Trophoblast cell (in vitro differentiated cells and primary cell): ENCODE results near the gene DTX3.
"Not testable (repeated sequence)": the region's sequence is repeated elsewhere in the genome, so short reads cannot be mapped to it uniquely, and the experiment has no call there.

Experiments
- DNase-seq, 2 donors: peaks; one replicate each; pipeline ENCODE4 v3.0.0-alpha.2; 2016
- H2AFZ ChIP-seq: 2 replicates; pipeline ENCODE4 v1.6.1; 2013; ENCODE audit warnings: low read length, moderate library complexity, mild to moderate bottlenecking; ENCODE audit not compliant: insufficient read depth, poor library complexity
- H2AK5ac ChIP-seq: 2 replicates; pipeline ENCODE4 v1.6.1; 2013; ENCODE audit warnings: mild to moderate bottlenecking, low read length
- H2BK120ac ChIP-seq: 2 replicates; pipeline ENCODE4 v1.6.1; 2013; ENCODE audit warnings: low read length, mild to moderate bottlenecking, moderate library complexity; ENCODE audit not compliant: insufficient read depth, poor library complexity
- H2BK12ac ChIP-seq: 2 replicates; pipeline ENCODE4 v1.6.1; 2013; ENCODE audit warnings: mild to moderate bottlenecking, low read length, moderate library complexity
- H2BK5ac ChIP-seq: 2 replicates; pipeline ENCODE4 v1.6.1; 2013; ENCODE audit warnings: low read length, low read depth, moderate library complexity, mild to moderate bottlenecking; ENCODE audit not compliant: poor library complexity
- H3K14ac ChIP-seq: 2 replicates; pipeline ENCODE4 v1.6.1; 2013; ENCODE audit warnings: mild to moderate bottlenecking, low read length
- H3K18ac ChIP-seq: 2 replicates; pipeline ENCODE4 v1.6.1; 2013; ENCODE audit warnings: mild to moderate bottlenecking, low read length
- H3K23ac ChIP-seq: 2 replicates; pipeline ENCODE4 v1.6.1; 2013; ENCODE audit warnings: low read length
- H3K27ac ChIP-seq: 2 replicates; pipeline ENCODE4 v1.5.1; 2013; ENCODE audit warnings: low read depth, mild to moderate bottlenecking, inconsistent platforms, low read length, moderate library complexity
- H3K27me3 ChIP-seq: 2 replicates; pipeline ENCODE4 v1.6.1; 2013; ENCODE audit warnings: inconsistent platforms, mild to moderate bottlenecking, low read length, moderate library complexity; ENCODE audit not compliant: insufficient read depth
- H3K36me3 ChIP-seq, 2 experiments: 1 replicate in 1 of 2; 2 replicates in 1 of 2; pipeline ENCODE4 v1.6.1; 2013; ENCODE audit warnings: low read length in 2 of 2, mild to moderate bottlenecking in 2 of 2, moderate library complexity in 1 of 2; ENCODE audit not compliant: insufficient read depth in 2 of 2, control insufficient read depth in 1 of 2
- H3K4ac ChIP-seq: 2 replicates; pipeline ENCODE4 v1.6.1; 2013; ENCODE audit warnings: low read depth, mild to moderate bottlenecking, low read length, moderate library complexity
- H3K4me1 ChIP-seq, 2 experiments: 1 replicate in 1 of 2; 2 replicates in 1 of 2; pipeline ENCODE4 v1.6.1; 2013; ENCODE audit warnings: low read length in 2 of 2, mild to moderate bottlenecking in 2 of 2, moderate library complexity in 1 of 2; ENCODE audit not compliant: insufficient read depth in 2 of 2, control insufficient read depth in 1 of 2
- H3K4me2 ChIP-seq: 2 replicates; pipeline ENCODE4 v1.6.1; 2013; ENCODE audit warnings: inconsistent platforms, mild to moderate bottlenecking, low read length, moderate library complexity
- H3K4me3 ChIP-seq: 2 replicates; pipeline ENCODE4 v1.5.1; 2013; ENCODE audit warnings: mild to moderate bottlenecking, low read depth, low read length, inconsistent platforms
- H3K79me1 ChIP-seq: one replicate; pipeline ENCODE4 v1.6.1; 2013; ENCODE audit warnings: low read length
- H3K79me2 ChIP-seq: 2 replicates; pipeline ENCODE4 v1.6.1; 2013; ENCODE audit warnings: low read length, mild to moderate bottlenecking; ENCODE audit not compliant: control insufficient read depth, insufficient read depth, poor library complexity
- H3K9ac ChIP-seq: 2 replicates; pipeline ENCODE4 v1.6.1; 2013; ENCODE audit warnings: mild to moderate bottlenecking, low read length
- H3K9me3 ChIP-seq: 2 replicates; pipeline ENCODE4 v1.6.1; 2013; ENCODE audit warnings: low read depth, mild to moderate bottlenecking, control low read depth, inconsistent platforms, low read length; ENCODE audit not compliant: insufficient read depth
- H4K12ac ChIP-seq: 2 replicates; pipeline ENCODE4 v1.6.1; 2013; ENCODE audit warnings: low read depth, mild to moderate bottlenecking, low read length, moderate library complexity
- H4K8ac ChIP-seq: 2 replicates; pipeline ENCODE4 v1.6.1; 2013; ENCODE audit warnings: low read depth, mild to moderate bottlenecking, low read length, moderate library complexity
- H4K91ac ChIP-seq: one replicate; pipeline ENCODE4 v1.6.1; 2013; ENCODE audit warnings: low read depth, mild to moderate bottlenecking, low read length, moderate library complexity
- WGBS: extraction: QIAGEN DNeasy Blood & Tissue Kit; methylation state at CpG from one replicate; pipeline ENCODE4 v1.1.7; 2013; ENCODE audit warnings: missing lambda C conversion rate; ENCODE audit not compliant: insufficient read length, insufficient coverage; ENCODE audit errors: extremely low coverage; 5-methylcytosine and 5-hydroxymethylcytosine counted together

The DTX3 gene

GRCh38 chr12:57561117-57561516 is 43.5 kb upstream of the DTX3 start:
- H3K27me3 ChIP-seq: not testable (repeated sequence)
- WGBS: no CpG with 5 or more reads among the region's 1 CpG

GRCh38 chr12:57563358-57563757 is 41.3 kb upstream of the DTX3 start:
- no peak overlapping the region for H2AFZ ChIP-seq
- H3K9me3 ChIP-seq: no peaks in the 10 kb centered on the region
- H3K4me3 ChIP-seq: no peak overlapping the region
- no peak overlapping the region for H4K12ac ChIP-seq
- H4K91ac ChIP-seq: no peak overlapping the region
- no peak overlapping the region for H3K18ac ChIP-seq
- H3K14ac ChIP-seq: no peak overlapping the region
- no peak overlapping the region for H4K8ac ChIP-seq
- H3K23ac ChIP-seq: no peak overlapping the region
- no peak overlapping the region for H2AK5ac ChIP-seq
- H3K9ac ChIP-seq: no peak overlapping the region
- H3K4me1 ChIP-seq: no peaks in the 10 kb centered on the region
- no peak overlapping the region for H3K4ac ChIP-seq
- H2BK12ac ChIP-seq: no peak overlapping the region
- no CpG with 5 or more reads among the region's 4 CpGs for WGBS
- H3K27me3 ChIP-seq: no peaks in the 10 kb centered on the region
- no peak overlapping the region for H2BK5ac ChIP-seq
- no peak overlapping the region for H3K4me2 ChIP-seq
- DNase-seq: no peak
- H3K27ac ChIP-seq: no peak overlapping the region
- no peak overlapping the region for H2BK120ac ChIP-seq
- no peaks in the 10 kb centered on the region for H3K36me3 ChIP-seq
- no peaks in the 10 kb centered on the region for H3K79me1 ChIP-seq
- no peaks in the 10 kb centered on the region for H3K79me2 ChIP-seq

More at GRCh38 chr12:57561117-57561516, 43.5 kb upstream of the DTX3 start:
- not testable (repeated sequence) for H3K79me1 ChIP-seq, H3K4me1 ChIP-seq, H2BK12ac ChIP-seq, H3K14ac ChIP-seq, H3K27ac ChIP-seq, H3K4ac ChIP-seq, H4K12ac ChIP-seq, H3K36me3 ChIP-seq, H3K23ac ChIP-seq, H2BK5ac ChIP-seq, H4K8ac ChIP-seq, H2AK5ac ChIP-seq, H3K4me3 ChIP-seq, H3K9ac ChIP-seq, H3K79me2 ChIP-seq, H4K91ac ChIP-seq, DNase-seq, H2BK120ac ChIP-seq, H3K9me3 ChIP-seq, H2AFZ ChIP-seq, H3K18ac ChIP-seq, H3K4me2 ChIP-seq

GRCh38 chr12:57564178-57564740 is 40.4 kb upstream of the DTX3 start:
- no peaks in the 10 kb centered on the region for H3K79me1 ChIP-seq
- H3K27ac ChIP-seq: no peak overlapping the region
- no peak overlapping the region for H3K9ac ChIP-seq
- H2AK5ac ChIP-seq: no peak overlapping the region
- no peaks in the 10 kb centered on the region for H3K36me3 ChIP-seq
- no peak overlapping the region for H4K12ac ChIP-seq
- no peaks in the 10 kb centered on the region for H3K4me1 ChIP-seq
- no CpG with 5 or more reads among the region's 7 CpGs for WGBS
- no peak overlapping the region for H3K18ac ChIP-seq
- H4K8ac ChIP-seq: no peak overlapping the region
- no peaks in the 10 kb centered on the region for H3K79me2 ChIP-seq
- no peak overlapping the region for H3K23ac ChIP-seq
- H3K9me3 ChIP-seq: no peaks in the 10 kb centered on the region
- H3K14ac ChIP-seq: no peak overlapping the region
- no peak overlapping the region for H2BK5ac ChIP-seq
- no peaks in the 10 kb centered on the region for H3K27me3 ChIP-seq
- no peak overlapping the region for H2BK120ac ChIP-seq
- no peak overlapping the region for H3K4me3 ChIP-seq
- H4K91ac ChIP-seq: no peak overlapping the region
- no peak overlapping the region for H3K4ac ChIP-seq
- H3K4me2 ChIP-seq: no peak overlapping the region
- no peak for DNase-seq
- H2BK12ac ChIP-seq: no peak overlapping the region
- H2AFZ ChIP-seq: no peak overlapping the region

DNA sequence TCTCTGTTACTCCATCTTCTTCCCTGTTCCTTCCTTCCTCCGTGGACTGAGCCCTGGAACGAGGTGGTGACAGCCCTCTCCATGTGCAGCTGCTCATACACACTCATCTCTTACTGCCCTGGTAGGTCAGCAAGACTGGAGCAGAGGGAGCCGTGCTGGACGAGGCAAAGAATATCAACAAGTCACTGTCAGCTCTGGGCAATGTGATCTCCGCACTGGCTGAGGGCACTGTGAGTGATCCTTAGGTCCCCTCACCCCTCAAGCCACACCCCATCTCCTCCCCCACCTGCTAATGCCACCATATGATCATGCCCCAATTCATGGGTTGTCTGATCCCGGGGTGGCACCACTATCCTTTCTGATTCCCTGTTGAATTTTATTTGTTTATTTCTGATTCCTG is 35.8 kb upstream of the DTX3 start:
- peaks cover 3% of the 10 kb centered on the region for H3K9me3 ChIP-seq
- no peak overlapping the region for H4K91ac ChIP-seq
- no CpG with 5 or more reads among the region's 6 CpGs for WGBS
- no peaks in the 10 kb centered on the region for H3K79me1 ChIP-seq
- no peak overlapping the region for H3K14ac ChIP-seq
- no peak overlapping the region for H4K8ac ChIP-seq
- H4K12ac ChIP-seq: no peak overlapping the region
- no peak overlapping the region for H2BK120ac ChIP-seq
- H3K23ac ChIP-seq: no peak overlapping the region
- no peak overlapping the region for H3K4me2 ChIP-seq
- no peak overlapping the region for H3K4ac ChIP-seq
- H2BK12ac ChIP-seq: no peak overlapping the region
- no peak overlapping the region for H2BK5ac ChIP-seq
- no peak overlapping the region for H3K9ac ChIP-seq
- H3K27ac ChIP-seq: no peak overlapping the region
- no peaks in the 10 kb centered on the region for H3K79me2 ChIP-seq
- no peaks in the 10 kb centered on the region for H3K27me3 ChIP-seq
- no peak overlapping the region for H2AK5ac ChIP-seq
- no peaks in the 10 kb centered on the region for H3K4me1 ChIP-seq
- no peaks in the 10 kb centered on the region for H3K36me3 ChIP-seq
- no peak for DNase-seq
- H3K18ac ChIP-seq: no peak overlapping the region
- no peak overlapping the region for H2AFZ ChIP-seq
- no peak overlapping the region for H3K4me3 ChIP-seq
